Activated B cell treated with CpG ODN at 0.5 μM for 24 hours (primary cell): ENCODE results near the gene RBM25. TPM values are rescaled to one million over a fixed set of nuclear protein-coding genes. Genes with fewer than 3 reads are reported as not detected.
"Not testable (repeated sequence)": the region's sequence is repeated elsewhere in the genome, so short reads cannot be mapped to it uniquely, and the experiment has no call there.

Source experiments
- ATAC-seq: fragments of 200-7000 bp; cut with Tn5 transposase; one replicate; pipeline ENCODE4 v1.10.0; 2021; ENCODE audit warnings: low read depth, mild to moderate bottlenecking, moderate library complexity
- CTCF ChIA-PET: fragments of 350-600 bp; sonication (Branson Sonifier 250); formaldehyde crosslinking; loops from one replicate; lab custom pipeline; 2021; ENCODE audit warnings: antibody characterized with exemption; lab: Charles Lee
- POLR2A ChIA-PET: fragments of 350-600 bp; sonication (Branson Sonifier 250); formaldehyde crosslinking; loops from one replicate; lab custom pipeline; 2021; ENCODE audit warnings: antibody characterized with exemption; lab: Charles Lee
- DNase-seq: peaks from one replicate; pipeline ENCODE4 v3.0.0; 2022
- H3K27ac Mint-ChIP-seq: one replicate; pipeline ENCODE4 v1.8.0; 2020; ENCODE audit warnings: mixed read lengths
- H3K27me3 Mint-ChIP-seq: one replicate; pipeline ENCODE4 v1.8.0; 2021; ENCODE audit warnings: mixed read lengths
- H3K36me3 Mint-ChIP-seq: one replicate; pipeline ENCODE4 v1.8.0; 2021; ENCODE audit warnings: low read depth, mixed read lengths
- H3K4me1 Mint-ChIP-seq: one replicate; pipeline ENCODE4 v1.8.0; 2021; ENCODE audit warnings: mixed read lengths
- H3K4me3 Mint-ChIP-seq: one replicate; pipeline ENCODE4 v1.8.0; 2020; ENCODE audit warnings: mild to moderate bottlenecking, mixed read lengths
- H3K9me3 Mint-ChIP-seq: one replicate; pipeline ENCODE4 v1.8.0; 2020; ENCODE audit warnings: mixed read lengths
- intact Hi-C: fragments of 100-400 bp; cut with micrococcal nuclease; formaldehyde crosslinking; loops from one replicate; pipeline ENCODE4 v1.15.1; 2024
- total RNA-seq: library from RNA; stranded (reverse); gene quantifications from 2 replicates; pipeline ENCODE4 v1.2.3, GENCODE V29; 2022
- TF ChIP-seq, protein P1 (sequence below): fragments of 200-600 bp; IDR thresholded peaks from one replicate; pipeline ENCODE4 v1.8.0; 2022; ENCODE audit warnings: antibody characterized with exemption, mild to moderate bottlenecking

The RBM25 gene
- total RNA-seq, result 114 and 123 TPM in 2 replicates

DNA sequence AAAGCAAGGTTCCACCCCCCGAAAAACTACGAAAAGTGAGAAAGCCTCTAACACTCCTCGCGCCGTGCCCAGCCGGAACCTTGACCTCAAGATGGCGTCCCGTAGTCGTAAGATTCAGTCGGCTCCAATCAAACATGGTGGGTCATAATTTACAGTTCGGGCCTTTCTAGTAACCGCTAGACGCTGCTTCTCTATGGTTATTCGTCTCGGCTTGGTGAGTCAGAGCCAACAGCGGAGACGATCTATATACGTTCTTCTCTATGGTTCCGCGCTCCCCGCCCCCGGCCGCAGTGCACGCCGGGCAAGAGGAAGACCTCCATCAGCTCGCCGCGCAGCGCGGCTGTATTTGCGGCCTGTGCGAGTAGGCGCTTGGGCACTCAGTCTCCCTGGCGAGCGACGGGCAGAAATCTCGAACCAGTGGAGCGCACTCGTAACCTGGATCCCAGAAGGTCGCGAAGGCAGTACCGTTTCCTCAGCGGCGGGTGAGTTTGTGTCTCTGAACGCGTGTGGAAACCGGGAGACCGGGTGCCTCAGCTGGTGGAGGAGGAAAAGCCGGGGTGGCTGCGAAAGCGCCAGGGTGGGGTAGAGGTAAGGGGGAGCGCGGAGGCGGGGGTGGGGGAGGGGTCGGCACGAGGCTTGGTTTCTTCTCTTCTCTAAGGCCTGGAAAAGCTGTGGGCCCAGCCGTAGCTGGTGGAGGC lies at the start of gene RBM25:
RBM25 (plus strand) TSS at position 311 of the 698 bp plus-strand sequence. CDS start 13,108 bp downstream, outside the sequence.
- Mint-ChIP-seq H3K27me3 (no peaks in the 10 kb centered on the region), H3K4me1 (peaks cover 42% of the 10 kb centered on the region), H3K9me3 (no peaks in the 10 kb centered on the region), H3K4me3 (no peak within 1 kb of the TSS), H3K27ac (no peak within 1 kb of the TSS), H3K36me3 (peaks cover 27% of the 10 kb centered on the region)
- intact Hi-C loops, result loop anchor here (1.0 to 5.0 kb wide), 8 partner anchors 31 to 1704 kb away; partner anchors contain the start of genes ACOT2, ALDH6A1, DCAF4 and LIN52
- TF ChIP-seq, protein P1, sequence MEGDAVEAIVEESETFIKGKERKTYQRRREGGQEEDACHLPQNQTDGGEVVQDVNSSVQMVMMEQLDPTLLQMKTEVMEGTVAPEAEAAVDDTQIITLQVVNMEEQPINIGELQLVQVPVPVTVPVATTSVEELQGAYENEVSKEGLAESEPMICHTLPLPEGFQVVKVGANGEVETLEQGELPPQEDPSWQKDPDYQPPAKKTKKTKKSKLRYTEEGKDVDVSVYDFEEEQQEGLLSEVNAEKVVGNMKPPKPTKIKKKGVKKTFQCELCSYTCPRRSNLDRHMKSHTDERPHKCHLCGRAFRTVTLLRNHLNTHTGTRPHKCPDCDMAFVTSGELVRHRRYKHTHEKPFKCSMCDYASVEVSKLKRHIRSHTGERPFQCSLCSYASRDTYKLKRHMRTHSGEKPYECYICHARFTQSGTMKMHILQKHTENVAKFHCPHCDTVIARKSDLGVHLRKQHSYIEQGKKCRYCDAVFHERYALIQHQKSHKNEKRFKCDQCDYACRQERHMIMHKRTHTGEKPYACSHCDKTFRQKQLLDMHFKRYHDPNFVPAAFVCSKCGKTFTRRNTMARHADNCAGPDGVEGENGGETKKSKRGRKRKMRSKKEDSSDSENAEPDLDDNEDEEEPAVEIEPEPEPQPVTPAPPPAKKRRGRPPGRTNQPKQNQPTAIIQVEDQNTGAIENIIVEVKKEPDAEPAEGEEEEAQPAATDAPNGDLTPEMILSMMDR, result no peak
- CTCF ChIA-PET, result interaction anchor here (0.9 to 1.3 kb wide), 2 partner anchors 12 to 31 kb away, joined by 3 read pairs; partner anchors contain the start of gene ZFYVE1
- POLR2A ChIA-PET, result interaction anchor here (0.5 to 3.6 kb wide), 28 partner anchors 8 to 1343 kb away, joined by 3 to 64 read pairs (median 4); partner anchors contain the start of genes ACOT2, ALDH6A1, DCAF4 and DPF3
- DNase-seq (peak; percentile 90), ATAC-seq (peak; percentile 93)

DNA sequence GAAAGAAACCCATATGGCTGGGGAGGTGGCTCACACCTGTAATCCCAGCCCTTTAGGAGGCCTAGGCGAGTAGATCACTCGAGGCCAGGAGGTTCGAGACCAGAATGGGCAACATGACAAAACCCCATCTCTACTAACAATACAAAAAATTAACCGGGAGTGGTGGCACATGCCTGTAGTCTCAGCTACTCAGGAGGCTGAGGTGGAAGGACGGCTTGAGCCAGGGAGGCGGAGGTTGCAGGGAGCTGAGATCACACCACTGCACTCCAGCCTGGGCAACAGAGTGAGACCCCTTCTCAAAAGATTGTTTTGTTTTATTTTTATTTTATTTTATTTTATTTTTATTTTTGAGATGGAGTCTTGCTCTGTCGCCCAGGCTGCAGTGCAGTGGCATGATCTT lies 47.1 kb upstream of the RBM25 start:
- H3K4me1 Mint-ChIP-seq, POLR2A ChIA-PET, H3K9me3 Mint-ChIP-seq, H3K27me3 Mint-ChIP-seq, DNase-seq, ATAC-seq, intact Hi-C loops, H3K4me3 Mint-ChIP-seq, CTCF ChIA-PET, H3K27ac Mint-ChIP-seq: not testable (repeated sequence)
- H3K36me3 Mint-ChIP-seq, result peaks cover 48% of the 10 kb centered on the region

DNA sequence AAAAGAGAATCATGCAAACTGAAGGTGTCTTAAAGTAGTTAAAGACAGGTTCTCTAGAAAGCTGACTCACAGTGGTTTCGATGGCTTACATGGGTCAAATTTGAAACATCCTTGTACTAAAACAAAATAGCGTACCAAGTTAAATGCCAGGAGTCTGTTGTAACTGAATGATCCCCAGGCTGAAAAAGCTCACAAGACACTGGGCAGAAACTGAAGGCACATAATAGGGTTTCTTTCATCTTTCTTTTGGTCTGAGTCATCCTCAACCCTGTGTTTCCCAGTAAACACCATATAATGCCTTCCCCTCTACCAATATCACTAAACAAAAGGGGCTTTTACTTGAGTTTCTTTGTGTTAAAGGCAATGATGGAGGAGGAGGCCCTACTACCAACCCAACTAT lies 44.2 kb upstream of the RBM25 start:
- Mint-ChIP-seq H3K4me1 (peaks cover 11% of the 10 kb centered on the region), H3K9me3 (no peaks in the 10 kb centered on the region), H3K27ac (no peak overlapping the region), H3K4me3 (no peak overlapping the region), H3K27me3 (no peaks in the 10 kb centered on the region), H3K36me3 (peaks cover 47% of the 10 kb centered on the region)
- TF ChIP-seq, protein P1, result no peak
- ATAC-seq (no peak), DNase-seq (no peak)
- ChIA-PET POLR2A (no interaction called here), CTCF (no interaction called here)
- intact Hi-C loops, result no loop called here

DNA sequence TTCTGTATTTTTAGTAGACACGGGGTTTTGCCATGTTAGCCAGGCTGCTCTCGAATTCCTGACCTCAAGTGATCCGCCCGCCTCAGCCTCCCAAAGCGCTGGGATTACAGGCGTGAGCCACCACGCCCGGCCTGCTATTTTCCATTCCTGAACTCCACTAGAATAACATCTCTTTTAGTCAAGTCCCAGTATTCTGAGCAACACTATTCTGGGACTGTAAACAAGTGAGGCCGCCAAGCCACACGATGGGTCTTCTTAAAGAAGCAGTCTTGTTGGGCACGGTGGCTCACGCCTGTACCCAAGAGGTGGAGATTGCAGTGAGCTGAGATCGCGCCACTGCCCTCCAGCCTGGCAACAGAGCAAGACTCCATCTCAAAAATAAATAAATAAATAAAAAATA lies 42.8 kb upstream of the RBM25 start:
- ATAC-seq, H3K9me3 Mint-ChIP-seq, CTCF ChIA-PET, H3K4me3 Mint-ChIP-seq, DNase-seq, H3K27ac Mint-ChIP-seq, POLR2A ChIA-PET, intact Hi-C loops, H3K27me3 Mint-ChIP-seq: not testable (repeated sequence)
- H3K36me3 Mint-ChIP-seq, result peaks cover 52% of the 10 kb centered on the region
- peaks cover 11% of the 10 kb centered on the region for H3K4me1 Mint-ChIP-seq

DNA sequence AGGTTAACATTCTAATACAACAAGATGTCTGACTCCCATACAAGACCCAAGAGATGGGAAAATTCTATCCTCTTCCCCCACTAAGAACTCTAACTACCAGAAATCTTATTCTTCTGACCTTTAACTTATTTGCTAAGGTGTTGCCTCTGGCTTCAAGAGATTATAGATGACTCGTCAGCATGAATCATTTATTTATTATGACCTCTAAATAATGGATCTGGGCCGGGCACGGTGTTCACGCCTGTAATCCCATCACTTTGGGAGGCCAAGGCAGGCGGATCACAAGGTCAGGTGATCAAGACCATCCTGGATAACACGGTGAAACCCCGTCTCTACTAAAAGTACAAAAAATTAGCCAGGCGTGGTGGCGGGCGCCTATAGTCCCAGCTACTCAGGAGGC lies 42.3 kb upstream of the RBM25 start:
- H3K27me3 Mint-ChIP-seq, CTCF ChIA-PET, POLR2A ChIA-PET, H3K4me3 Mint-ChIP-seq, H3K9me3 Mint-ChIP-seq, DNase-seq, intact Hi-C loops, H3K27ac Mint-ChIP-seq, ATAC-seq: not testable (repeated sequence)
- Mint-ChIP-seq H3K4me1 (peaks cover 11% of the 10 kb centered on the region), H3K36me3 (peaks cover 52% of the 10 kb centered on the region)

DNA sequence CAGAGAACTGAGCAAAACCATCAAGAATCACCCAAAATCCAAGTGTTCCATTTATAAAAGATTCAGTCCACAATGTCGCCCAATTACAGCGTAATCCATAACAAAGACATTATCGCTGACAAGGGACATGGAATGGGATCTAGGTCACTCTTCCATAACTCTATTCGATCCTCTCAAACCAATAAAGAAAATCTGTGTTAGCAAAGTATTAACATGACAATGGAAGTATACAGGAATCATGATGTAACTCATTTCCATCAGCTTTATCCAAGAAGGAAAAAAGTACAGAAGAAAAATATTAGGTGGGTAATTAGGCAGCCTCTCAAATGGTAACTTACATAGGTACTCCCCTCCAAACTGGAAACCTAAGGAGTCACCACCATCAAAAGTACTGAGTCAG lies 36.3 kb upstream of the RBM25 start:
- no peak for DNase-seq
- Mint-ChIP-seq H3K36me3 (peaks cover 51% of the 10 kb centered on the region), H3K4me1 (peaks cover 49% of the 10 kb centered on the region), H3K4me3 (no peak overlapping the region), H3K9me3 (no peaks in the 10 kb centered on the region), H3K27me3 (no peaks in the 10 kb centered on the region), H3K27ac (no peak overlapping the region)
- ChIA-PET POLR2A (no interaction called here), CTCF (no interaction called here)
- intact Hi-C loops, result no loop called here
- TF ChIP-seq, protein P1, result no peak
- ATAC-seq, result no peak
